Measurements from ENCODE around the gene CFAP99. TPM values are rescaled to one million over a fixed set of nuclear protein-coding genes. Genes with fewer than 3 reads are reported as not detected.
A peak's percentile ranks its signal among the peaks of the same experiment; 100 is the strongest.

CFAP99 gene
- total and polyA plus RNA-seq, 2 donors from 2014 or later = 1.5 to 1.7 TPM

DNA sequence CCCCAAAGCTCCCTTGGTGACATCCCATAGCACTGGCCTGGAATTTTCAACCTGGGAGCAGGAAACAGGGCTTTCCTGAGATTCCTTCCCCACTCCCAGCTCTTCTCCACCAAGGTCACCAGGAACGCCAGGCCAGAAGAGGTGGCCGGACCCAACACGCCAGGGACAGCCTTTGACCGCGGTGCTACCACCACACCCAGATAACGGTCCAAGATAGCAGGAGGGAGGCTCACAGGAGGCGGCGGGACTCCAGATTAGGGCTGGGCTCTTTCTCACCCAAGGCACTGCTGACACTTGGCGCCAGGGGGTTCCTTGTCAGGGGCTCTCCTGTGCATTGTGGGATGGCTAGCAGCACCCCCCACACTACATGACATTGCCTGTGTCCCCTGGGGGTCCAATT is 23.2 kb upstream of the CFAP99 start:
- no peak for DNase-seq

DNA sequence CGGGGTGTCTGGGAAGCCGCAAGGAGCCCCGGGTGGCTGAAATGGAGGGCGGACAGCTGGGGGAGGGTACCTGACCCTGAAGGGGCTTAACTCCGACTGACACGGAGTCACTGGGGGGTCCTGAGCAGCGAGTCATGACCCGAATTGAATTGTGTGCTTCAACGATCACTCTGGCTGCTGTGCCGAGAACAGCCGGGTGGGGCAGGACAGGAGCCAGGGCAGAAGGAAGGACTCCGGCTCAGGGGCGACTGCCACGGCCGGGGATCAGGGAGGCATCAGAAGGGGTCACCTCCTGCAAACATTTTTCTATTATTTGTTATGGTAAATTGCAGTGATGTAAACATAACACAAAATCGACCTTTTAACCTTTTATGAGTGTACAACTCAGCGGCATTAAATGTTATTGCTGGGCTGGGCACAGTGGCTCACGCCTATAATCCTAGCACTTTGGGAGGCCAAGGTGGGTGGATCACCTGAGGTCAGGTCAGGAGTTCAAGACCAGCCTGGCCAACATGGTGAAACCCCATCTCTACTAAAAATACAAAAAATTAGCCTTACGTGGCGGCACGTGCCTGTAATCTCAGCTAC is 21.9 kb upstream of the CFAP99 start:
- no peak for FAIRE-seq
- H3K9me3 ChIP-seq (ENCODE audit: control insufficient read depth in 2 of 3, insufficient read depth in 1 of 3, low read length in 3 of 3) = no peaks in the 10 kb centered on the region
- no peaks in the 10 kb centered on the region for H3K36me3 ChIP-seq (ENCODE audit: control insufficient read depth in 2 of 3, insufficient read depth in 3 of 3, low read length in 3 of 3)
- H3K9ac ChIP-seq (ENCODE audit: low read length in 3 of 3) = no peak overlapping the region
- no peak overlapping the region for H3K4me3 ChIP-seq (ENCODE audit: low read length in 3 of 3)
- no peak for TF ChIP-seq CTCF (IDR thresholded peaks at IDR 0.05; ENCODE audit: borderline replicate concordance, extremely low read depth, insufficient read depth)
- H3K27ac ChIP-seq (ENCODE audit: low read depth in 2 of 2, low read length in 2 of 2) = no peak overlapping the region
- DNase-seq = no peak
- peaks cover 0 to 8% (median 0%) of the 10 kb centered on the region in 3 donors for H3K4me1 ChIP-seq (ENCODE audit: control insufficient read depth in 2 of 3, insufficient read depth in 2 of 3, low read depth in 1 of 3, low read length in 3 of 3)
- intact Hi-C loops (cut with DNase I) = no loop called here
- no peaks in the 10 kb centered on the region for H3K27me3 ChIP-seq (ENCODE audit: control insufficient read depth, insufficient read depth, low read length)

More for the DNA sequence above, 23.2 kb upstream of the CFAP99 start:
- FAIRE-seq = no peak
- Histone ChIP-seq H3K4me1 (ENCODE audit: control insufficient read depth in 2 of 3, insufficient read depth in 2 of 3, low read depth in 1 of 3, low read length in 3 of 3) (peaks cover 0 to 8% (median 0%) of the 10 kb centered on the region in 3 donors), H3K36me3 (ENCODE audit: control insufficient read depth in 2 of 3, insufficient read depth in 3 of 3, low read length in 3 of 3) (no peaks in the 10 kb centered on the region), H3K27me3 (ENCODE audit: control insufficient read depth, insufficient read depth, low read length) (no peaks in the 10 kb centered on the region), H3K9me3 (ENCODE audit: control insufficient read depth in 2 of 3, insufficient read depth in 1 of 3, low read length in 3 of 3) (no peaks in the 10 kb centered on the region), H3K4me3 (ENCODE audit: low read length in 3 of 3) (no peak overlapping the region), H3K27ac (ENCODE audit: low read depth in 2 of 2, low read length in 2 of 2) (no peak overlapping the region), H3K9ac (ENCODE audit: low read length in 3 of 3) (no peak overlapping the region)
- no peak for TF ChIP-seq CTCF (IDR thresholded peaks at IDR 0.05; ENCODE audit: borderline replicate concordance, extremely low read depth, insufficient read depth)
- intact Hi-C loops (cut with DNase I) = no loop called here

DNA sequence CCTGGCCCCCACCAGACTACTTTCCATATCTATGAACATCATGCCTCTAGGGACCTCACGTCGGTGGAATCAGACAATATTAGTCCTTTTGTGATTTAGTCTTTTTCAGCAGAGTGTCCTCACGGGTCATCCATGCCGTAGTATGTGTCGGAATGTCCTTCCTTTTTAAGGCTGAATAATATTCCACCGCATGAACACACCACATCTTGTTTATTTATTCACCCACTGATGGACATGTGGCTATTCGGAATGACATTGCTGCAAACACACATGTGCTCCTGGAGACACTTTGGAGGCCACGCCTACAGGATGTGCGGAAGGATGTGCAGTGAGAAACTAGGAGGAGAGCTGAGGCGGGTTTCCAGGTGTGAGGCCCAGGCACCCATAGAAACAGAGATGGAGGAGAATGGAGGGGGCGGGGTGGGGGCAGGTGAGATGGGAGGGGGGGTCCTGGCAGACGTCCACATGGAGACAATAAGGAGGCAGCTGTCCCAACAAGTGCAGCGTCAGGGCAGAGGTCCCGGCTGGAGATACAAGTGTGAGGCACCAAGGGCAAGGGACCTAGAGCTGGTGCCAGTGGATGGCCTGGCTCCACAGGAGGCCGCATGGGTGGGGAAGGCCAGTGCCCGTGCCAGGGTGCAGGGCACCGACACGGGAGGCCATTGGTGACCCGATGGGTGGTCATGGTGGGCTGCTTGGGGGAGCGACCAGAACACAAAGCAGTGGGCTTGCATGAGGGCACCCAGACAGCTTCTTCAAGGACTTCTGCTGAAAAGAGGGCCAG is 21.0 kb upstream of the CFAP99 start:
- H3K27me3 ChIP-seq (ENCODE audit: control insufficient read depth, insufficient read depth, low read length) = no peaks in the 10 kb centered on the region
- H3K36me3 ChIP-seq (ENCODE audit: control insufficient read depth in 2 of 3, insufficient read depth in 3 of 3, low read length in 3 of 3) = no peaks in the 10 kb centered on the region
- intact Hi-C loops (cut with DNase I) = no loop called here
- DNase-seq (peak in 1 of 5 donors; percentile 39), FAIRE-seq (no peak)
- no peak overlapping the region for H3K9ac ChIP-seq (ENCODE audit: low read length in 3 of 3)
- H3K4me3 ChIP-seq (ENCODE audit: low read length in 3 of 3) = no peak overlapping the region
- no peaks in the 10 kb centered on the region for H3K9me3 ChIP-seq (ENCODE audit: control insufficient read depth in 2 of 3, insufficient read depth in 1 of 3, low read length in 3 of 3)
- H3K4me1 ChIP-seq (ENCODE audit: control insufficient read depth in 2 of 3, insufficient read depth in 2 of 3, low read depth in 1 of 3, low read length in 3 of 3) = peaks cover 0 to 14% (median 0%) of the 10 kb centered on the region in 3 donors
- no peak for TF ChIP-seq CTCF (IDR thresholded peaks at IDR 0.05; ENCODE audit: borderline replicate concordance, extremely low read depth, insufficient read depth)
- no peak overlapping the region for H3K27ac ChIP-seq (ENCODE audit: low read depth in 2 of 2, low read length in 2 of 2)
